HepG2 (cell line): ENCODE results near the gene RSF1. TPM values are rescaled to one million over a fixed set of nuclear protein-coding genes. Genes with fewer than 3 reads are reported as not detected.
A peak's percentile ranks its signal among the peaks of the same experiment; 100 is the strongest.

Source experiments
- ATAC-seq: fragments of 200-7000 bp; cut with Tn5 transposase; 3 replicates; pipeline ENCODE4 v1.9.1; 2020; ENCODE audit warnings: mild to moderate bottlenecking, moderate library complexity
- BruUV-seq: library from RNA; stranded (reverse); fragments of 400-500 nt; replicated peaks from 2 replicates; lab custom pipeline; 2021; lab: Mats Ljungman, UMichigan
- CTCF ChIA-PET: fragments of 300-600 bp; formaldehyde crosslinking; extraction: SDS; loops from one replicate; lab custom pipeline; 2021; ENCODE audit warnings: low total read pairs, inconsistent platforms, low intra/inter-chr PET ratio; lab: Yijun Ruan, JAX
- POLR2A ChIA-PET: fragments of 350-600 bp; sonication (Branson Sonifier 250); formaldehyde crosslinking; loops from one replicate; lab custom pipeline; 2020; ENCODE audit warnings: antibody characterized with exemption, inconsistent platforms; lab: Yijun Ruan, JAX
- DNase-seq: peaks from one replicate; pipeline ENCODE4 v3.0.0-alpha.2; 2015; ENCODE audit warnings: low spot score
- FAIRE-seq: peaks from 3 replicates; lab custom pipeline; 2011; peaks lifted over from hg19 to GRCh38; lab: Jason Lieb, UNC
- H2AFZ ChIP-seq: one replicate; pipeline ENCODE4 v1.6.1; 2011; ENCODE audit warnings: low read length, inconsistent platforms
- H3K27ac ChIP-seq: fragments of 300-600 bp; 3 replicates; pipeline ENCODE4 v1.8.0; 2011; ENCODE audit warnings: mixed run types, mild to moderate bottlenecking, mixed read lengths, low read length, inconsistent platforms; ENCODE audit not compliant: insufficient read depth; ENCODE audit errors: extremely low read length
- H3K27me3 ChIP-seq, 2 experiments: fragments of 200-600 bp in 1 of 2; 2 replicates in 1 of 2; 3 replicates in 1 of 2; pipeline versions ENCODE4 v1.6.0 to v1.8.0; 2011; ENCODE audit warnings: low read length in 2 of 2, mild to moderate bottlenecking in 2 of 2, moderate library complexity in 2 of 2, inconsistent platforms in 1 of 2; ENCODE audit not compliant: insufficient read depth in 2 of 2, control insufficient read depth in 1 of 2
- H3K36me3 ChIP-seq, 2 experiments: fragments of 200-600 bp in 1 of 2; replicated peaks in 1 of 2; 2 replicates in 1 of 2; 3 replicates in 1 of 2; pipeline versions ENCODE4 v1.5.1 to v1.8.0; 2011; ENCODE audit warnings: low read length in 2 of 2, inconsistent platforms in 1 of 2; ENCODE audit not compliant: insufficient read depth in 2 of 2, control insufficient read depth in 1 of 2
- H3K4me1 ChIP-seq: 2 replicates; pipeline ENCODE4 v1.5.1; 2012; ENCODE audit warnings: low read length, inconsistent platforms; ENCODE audit not compliant: insufficient read depth
- H3K4me2 ChIP-seq: 2 replicates; pipeline ENCODE4 v1.6.0; 2011; ENCODE audit warnings: low read depth, low read length, inconsistent platforms
- H3K4me3 ChIP-seq, 3 experiments: fragments of 200-600 bp in 1 of 3; sonication (generic), shearing (Covaris generic) in 1 of 3; replicated peaks in 1 of 3; 2 replicates each; pipeline ENCODE4 v1.5.1; 2011 to 2016; ENCODE audit warnings: low read length in 3 of 3, inconsistent platforms in 2 of 3, low read depth in 2 of 3, mild to moderate bottlenecking in 2 of 3, control low read depth in 1 of 3, mixed read lengths in 1 of 3; ENCODE audit not compliant: insufficient read depth in 1 of 3
- H3K79me2 ChIP-seq: one replicate; pipeline ENCODE4 v1.6.1; 2011; ENCODE audit warnings: low read length, inconsistent platforms; ENCODE audit not compliant: insufficient read depth
- H3K9ac ChIP-seq: 2 replicates; pipeline ENCODE4 v1.6.0; 2011; ENCODE audit warnings: mild to moderate bottlenecking, low read depth, low read length, inconsistent platforms; ENCODE audit not compliant: insufficient read depth
- H3K9me3 ChIP-seq: 2 replicates; pipeline ENCODE4 v1.5.1; 2012; ENCODE audit warnings: mild to moderate bottlenecking, low read length
- H4K20me1 ChIP-seq: 2 replicates; pipeline ENCODE4 v1.6.0; 2011; ENCODE audit warnings: inconsistent platforms, mild to moderate bottlenecking, low read length, moderate library complexity; ENCODE audit not compliant: insufficient read depth
- CEBPG ChIP-seq: IDR thresholded peaks from 2 replicates; pipeline ENCODE4 v1.6.1; 2016
- FOXP4 ChIP-seq: sonication (generic); formaldehyde crosslinking; IDR thresholded peaks from 2 replicates; pipeline ENCODE4 v1.4.0; 2020; ENCODE audit warnings: missing genetic modification reagents
- HDAC2 ChIP-seq: sonication (generic); formaldehyde crosslinking; IDR thresholded peaks from 2 replicates; pipeline ENCODE4 v1.4.0; 2020; ENCODE audit warnings: missing genetic modification reagents
- KLF11 ChIP-seq: IDR thresholded peaks from 2 replicates; pipeline ENCODE4 v1.6.1; 2016; ENCODE audit warnings: missing compliant biosample characterization
- MTF1 ChIP-seq: sonication (generic); formaldehyde crosslinking; IDR thresholded peaks from 2 replicates; pipeline ENCODE4 v1.5.0; 2020; ENCODE audit warnings: missing genetic modification reagents
- NR1H2 ChIP-seq: sonication (generic); formaldehyde crosslinking; IDR thresholded peaks from 2 replicates; pipeline ENCODE4 v1.8.1; 2022; ENCODE audit warnings: low read depth, missing genetic modification reagents, borderline replicate concordance
- PHF20 ChIP-seq: sonication (generic); formaldehyde crosslinking; IDR thresholded peaks from 2 replicates; pipeline ENCODE4 v1.5.0; 2020; ENCODE audit warnings: mild to moderate bottlenecking, missing genetic modification reagents
- REL ChIP-seq: sonication (generic); formaldehyde crosslinking; conservative IDR thresholded peaks from 2 replicates; pipeline ENCODE4 v1.8.0; 2022; ENCODE audit warnings: mild to moderate bottlenecking, missing genetic modification reagents, moderate library complexity
- SAP130 ChIP-seq: IDR thresholded peaks from 2 replicates; pipeline ENCODE4 v1.6.1; 2016; ENCODE audit warnings: low read depth
- ZKSCAN1 ChIP-seq: fragments of 150-350 bp; IDR thresholded peaks from 2 replicates; pipeline ENCODE4 v1.6.1; 2014; ENCODE audit warnings: low read length
- ZNF101 ChIP-seq: sonication (generic); formaldehyde crosslinking; IDR thresholded peaks from 2 replicates; pipeline ENCODE4 v1.4.0; 2020; ENCODE audit warnings: mild to moderate bottlenecking, low read depth, missing genetic modification reagents, borderline replicate concordance
- ZNF569 ChIP-seq: sonication (generic); formaldehyde crosslinking; IDR thresholded peaks from 2 replicates; pipeline ENCODE4 v1.5.0; 2020; ENCODE audit warnings: mild to moderate bottlenecking, missing genetic modification reagents, moderate library complexity, borderline replicate concordance
- ZNF660 ChIP-seq: sonication (generic); formaldehyde crosslinking; IDR thresholded peaks from 2 replicates; pipeline ENCODE4 v1.5.1; 2020; ENCODE audit warnings: mild to moderate bottlenecking, low read depth, missing genetic modification reagents, borderline replicate concordance
- ZNF672 ChIP-seq: sonication (generic); formaldehyde crosslinking; IDR thresholded peaks from 2 replicates; pipeline ENCODE4 v1.8.1; 2022; ENCODE audit warnings: missing genetic modification reagents
- ZSCAN29 ChIP-seq: sonication (generic); formaldehyde crosslinking; conservative IDR thresholded peaks from 2 replicates; pipeline ENCODE4 v1.4.0; 2020; ENCODE audit warnings: mild to moderate bottlenecking, missing genetic modification reagents
- WGBS: methylation state at CpG from one replicate; pipeline ENCODE4 v1.1.6; 2017; ENCODE audit warnings: low lambda C conversion rate; 5-methylcytosine and 5-hydroxymethylcytosine counted together
- in situ Hi-C: cut with HindIII; loops from 2 replicates; pipeline ENCODE4 v1.10.0; 2017; ENCODE audit warnings: low pct_unique_long_range_greater_than_20kb; ENCODE audit not compliant: extremely low pct_ligation_motif_present
- intact Hi-C: fragments of 100-400 bp; cut with micrococcal nuclease; formaldehyde crosslinking; loops from one replicate; pipeline ENCODE4 v1.10.0; 2022; ENCODE audit not compliant: unreplicated experiment
- polyA plus RNA-seq, 8 experiments: library from polyadenylated mRNA; depleted of rRNA in 3 of 8; stranded (reverse) in 7 of 8; unstranded in 1 of 8; fragments of >200 nt; fragmentation: Illumina TruSeq in 4 of 8; extraction: Trizol in 4 of 8; gene quantifications; 2 replicates each; pipeline versions ENCODE4 v1.2.1 to v1.2.3, GENCODE V29; 2011 to 2016; ENCODE audit warnings: low read depth in 4 of 8, missing spikeins in 1 of 8, mixed read lengths in 1 of 8; ENCODE audit not compliant: insufficient read depth in 1 of 8
- total RNA-seq, 5 experiments: library from RNA; depleted of rRNA; stranded (reverse); fragments of >200 nt; fragmentation: Illumina TruSeq; extraction: Trizol; gene quantifications; 2 replicates each; pipeline ENCODE4 v1.2.3, GENCODE V29; 2016; ENCODE audit warnings: low read depth in 1 of 5
- TF ChIP-seq, protein P1 (sequence below): sonication (generic); formaldehyde crosslinking; IDR thresholded peaks from 2 replicates; pipeline ENCODE4 v1.5.1; 2020; ENCODE audit warnings: mild to moderate bottlenecking, missing genetic modification reagents, borderline replicate concordance
- TF ChIP-seq, protein P2 (sequence below): conservative IDR thresholded peaks from 2 replicates; pipeline ENCODE4 v1.6.1; 2018; ENCODE audit warnings: missing genetic modification reagents

RSF1 gene
- total and polyA plus RNA-seq, 2 of the 13 experiments (the other 11 are each of a cell fraction or from before 2014, with no cell fraction given), result 15.5 to 33.1 TPM

- H3K27me3 ChIP-seq, result no peaks in the 10 kb centered on the region
- BruUV-seq, result no TSS peak
- FAIRE-seq, result peak; percentile 53
- H3K4me2 ChIP-seq, result peak overlapping the region; percentile 31
- no peak overlapping the region for H3K9ac ChIP-seq
- in situ Hi-C loops, result no loop called here
- peaks cover 67% of the 10 kb centered on the region for H3K79me2 ChIP-seq
- intact Hi-C loops, result no loop called here
- CTCF ChIA-PET, result no interaction called here
- POLR2A ChIA-PET, result no interaction called here
- WGBS, result 28% methylated on average over 3 of the region's 3 CpGs
- H3K4me1 ChIP-seq, result peaks cover 31% of the 10 kb centered on the region
- DNase-seq, result peak; percentile 48
- H3K36me3 ChIP-seq, result peaks cover 0 to 4% of the 10 kb centered on the region in 2 experiments; a peak in 1 of 5 replicates
- ATAC-seq, result peak; percentile 84
- peaks cover 28% of the 10 kb centered on the region for H4K20me1 ChIP-seq
- H3K4me3 ChIP-seq, result no peak overlapping the region
- no peak overlapping the region for H2AFZ ChIP-seq
- H3K9me3 ChIP-seq, result no peaks in the 10 kb centered on the region
- H3K27ac ChIP-seq, result peak overlapping the region; percentile 49
- TF ChIP-seq SAP130 (CRISPR knock-in tag) (0 out of 2 replicates have a peak, but pooled peaks have one; percentile 19), MTF1 (no peak), FOXP4 (CRISPR knock-in tag) (no peak), CEBPG (CRISPR knock-in tag) (peak; percentile 18; the same call in 1 of the 2 replicates), REL (CRISPR knock-in tag) (no peak), ZNF672 (CRISPR knock-in tag) (no peak), KLF11 (CRISPR knock-in tag) (no peak), NR1H2 (CRISPR knock-in tag) (no peak), PHF20 (CRISPR knock-in tag) (no peak), ZNF101 (CRISPR knock-in tag) (no peak), HDAC2 (CRISPR knock-in tag) (no peak), ZSCAN29 (peak; percentile 70; the same call in 1 of the 2 replicates), ZNF660 (CRISPR knock-in tag) (no peak), ZKSCAN1 (no peak), ZNF569 (CRISPR knock-in tag) (no peak)
- TF ChIP-seq, protein P1, sequence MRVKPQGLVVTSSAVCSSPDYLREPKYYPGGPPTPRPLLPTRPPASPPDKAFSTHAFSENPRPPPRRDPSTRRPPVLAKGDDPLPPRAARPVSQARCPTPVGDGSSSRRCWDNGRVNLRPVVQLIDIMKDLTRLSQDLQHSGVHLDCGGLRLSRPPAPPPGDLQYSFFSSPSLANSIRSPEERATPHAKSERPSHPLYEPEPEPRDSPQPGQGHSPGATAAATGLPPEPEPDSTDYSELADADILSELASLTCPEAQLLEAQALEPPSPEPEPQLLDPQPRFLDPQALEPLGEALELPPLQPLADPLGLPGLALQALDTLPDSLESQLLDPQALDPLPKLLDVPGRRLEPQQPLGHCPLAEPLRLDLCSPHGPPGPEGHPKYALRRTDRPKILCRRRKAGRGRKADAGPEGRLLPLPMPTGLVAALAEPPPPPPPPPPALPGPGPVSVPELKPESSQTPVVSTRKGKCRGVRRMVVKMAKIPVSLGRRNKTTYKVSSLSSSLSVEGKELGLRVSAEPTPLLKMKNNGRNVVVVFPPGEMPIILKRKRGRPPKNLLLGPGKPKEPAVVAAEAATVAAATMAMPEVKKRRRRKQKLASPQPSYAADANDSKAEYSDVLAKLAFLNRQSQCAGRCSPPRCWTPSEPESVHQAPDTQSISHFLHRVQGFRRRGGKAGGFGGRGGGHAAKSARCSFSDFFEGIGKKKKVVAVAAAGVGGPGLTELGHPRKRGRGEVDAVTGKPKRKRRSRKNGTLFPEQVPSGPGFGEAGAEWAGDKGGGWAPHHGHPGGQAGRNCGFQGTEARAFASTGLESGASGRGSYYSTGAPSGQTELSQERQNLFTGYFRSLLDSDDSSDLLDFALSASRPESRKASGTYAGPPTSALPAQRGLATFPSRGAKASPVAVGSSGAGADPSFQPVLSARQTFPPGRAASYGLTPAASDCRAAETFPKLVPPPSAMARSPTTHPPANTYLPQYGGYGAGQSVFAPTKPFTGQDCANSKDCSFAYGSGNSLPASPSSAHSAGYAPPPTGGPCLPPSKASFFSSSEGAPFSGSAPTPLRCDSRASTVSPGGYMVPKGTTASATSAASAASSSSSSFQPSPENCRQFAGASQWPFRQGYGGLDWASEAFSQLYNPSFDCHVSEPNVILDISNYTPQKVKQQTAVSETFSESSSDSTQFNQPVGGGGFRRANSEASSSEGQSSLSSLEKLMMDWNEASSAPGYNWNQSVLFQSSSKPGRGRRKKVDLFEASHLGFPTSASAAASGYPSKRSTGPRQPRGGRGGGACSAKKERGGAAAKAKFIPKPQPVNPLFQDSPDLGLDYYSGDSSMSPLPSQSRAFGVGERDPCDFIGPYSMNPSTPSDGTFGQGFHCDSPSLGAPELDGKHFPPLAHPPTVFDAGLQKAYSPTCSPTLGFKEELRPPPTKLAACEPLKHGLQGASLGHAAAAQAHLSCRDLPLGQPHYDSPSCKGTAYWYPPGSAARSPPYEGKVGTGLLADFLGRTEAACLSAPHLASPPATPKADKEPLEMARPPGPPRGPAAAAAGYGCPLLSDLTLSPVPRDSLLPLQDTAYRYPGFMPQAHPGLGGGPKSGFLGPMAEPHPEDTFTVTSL (CRISPR knock-in tag), result no peak
- TF ChIP-seq, protein P2, sequence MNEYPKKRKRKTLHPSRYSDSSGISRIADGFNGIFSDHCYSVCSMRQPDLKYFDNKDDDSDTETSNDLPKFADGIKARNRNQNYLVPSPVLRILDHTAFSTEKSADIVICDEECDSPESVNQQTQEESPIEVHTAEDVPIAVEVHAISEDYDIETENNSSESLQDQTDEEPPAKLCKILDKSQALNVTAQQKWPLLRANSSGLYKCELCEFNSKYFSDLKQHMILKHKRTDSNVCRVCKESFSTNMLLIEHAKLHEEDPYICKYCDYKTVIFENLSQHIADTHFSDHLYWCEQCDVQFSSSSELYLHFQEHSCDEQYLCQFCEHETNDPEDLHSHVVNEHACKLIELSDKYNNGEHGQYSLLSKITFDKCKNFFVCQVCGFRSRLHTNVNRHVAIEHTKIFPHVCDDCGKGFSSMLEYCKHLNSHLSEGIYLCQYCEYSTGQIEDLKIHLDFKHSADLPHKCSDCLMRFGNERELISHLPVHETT (CRISPR knock-in tag), result no peak
Observed at GRCh38 chr11:77784572-77784971, 36.0 kb downstream of the RSF1 start.
